H1 (cell line): Measurements from ENCODE around the gene LLPH. TPM values are rescaled to one million over a fixed set of nuclear protein-coding genes. Genes with fewer than 3 reads are reported as not detected.

Experiments used
- CTCF ChIA-PET: fragments of 300-600 bp; sonication (Branson Sonifier 250); formaldehyde crosslinking; loops from one replicate; lab custom pipeline; 2021; ENCODE audit not compliant: partially characterized antibody; lab: Charles Lee
- POLR2A ChIA-PET: fragments of 300-600 bp; sonication (Branson Sonifier 250); formaldehyde crosslinking; loops from one replicate; lab custom pipeline; 2021; ENCODE audit warnings: inconsistent platforms; ENCODE audit not compliant: partially characterized antibody; lab: Charles Lee
- DNase-seq, 2 experiments: peaks; one replicate each; pipeline versions ENCODE4 v3.0.0 to v3.0.0-alpha.2; 2010 to 2022; ENCODE audit warnings: low spot score in 2 of 2, low read depth in 1 of 2, mixed read lengths in 1 of 2
- FAIRE-seq: peaks from 2 replicates; lab custom pipeline; 2011; peaks lifted over from hg19 to GRCh38; lab: Jason Lieb, UNC
- H2AFZ ChIP-seq: 2 replicates; pipeline ENCODE4 v1.8.1; 2012; ENCODE audit warnings: low read length, inconsistent platforms
- H2AK5ac ChIP-seq: 2 replicates; pipeline ENCODE4 v1.6.1; 2013; ENCODE audit warnings: low read depth, low read length
- H2BK120ac ChIP-seq: replicated peaks from 2 replicates; pipeline ENCODE3; 2013; ENCODE audit warnings: low read depth, low read length, inconsistent platforms
- H2BK12ac ChIP-seq: 2 replicates; pipeline ENCODE4 v1.6.1; 2013; ENCODE audit warnings: low read depth, low read length
- H2BK15ac ChIP-seq: 2 replicates; pipeline ENCODE4 v1.6.1; 2013; ENCODE audit warnings: low read length
- H2BK20ac ChIP-seq: 2 replicates; pipeline ENCODE4 v1.6.1; 2013; ENCODE audit warnings: low read length
- H2BK5ac ChIP-seq: 2 replicates; pipeline ENCODE4 v1.6.1; 2013; ENCODE audit warnings: low read depth, low read length
- H3K14ac ChIP-seq: 2 replicates; pipeline ENCODE4 v1.6.1; 2013; ENCODE audit warnings: inconsistent platforms; ENCODE audit not compliant: insufficient read length
- H3K18ac ChIP-seq: 2 replicates; pipeline ENCODE4 v1.6.1; 2013; ENCODE audit warnings: low read length; ENCODE audit errors: extremely low read depth
- H3K23ac ChIP-seq: 2 replicates; pipeline ENCODE4 v1.6.1; 2013; ENCODE audit warnings: inconsistent platforms; ENCODE audit not compliant: insufficient read length
- H3K23me2 ChIP-seq: 2 replicates; pipeline ENCODE4 v1.6.1; 2013; ENCODE audit warnings: low read depth, low read length
- H3K27ac ChIP-seq: 2 replicates; pipeline ENCODE4 v1.6.1; 2011; ENCODE audit warnings: low read depth, low read length, inconsistent platforms
- H3K27me3 ChIP-seq, 4 experiments: replicated peaks in 1 of 4; 1 replicate in 1 of 4; 2 replicates in 3 of 4; pipeline versions ENCODE4 v1.6.1 to v1.8.1; 2011 to 2013; ENCODE audit warnings: low read length in 3 of 4, mild to moderate bottlenecking in 3 of 4, inconsistent platforms in 2 of 4, mixed read lengths in 2 of 4, moderate library complexity in 1 of 4; ENCODE audit not compliant: control insufficient read depth in 3 of 4, insufficient read depth in 3 of 4; ENCODE audit errors: extremely low read depth in 1 of 4
- H3K36me3 ChIP-seq, 4 experiments: 2 replicates each; pipeline versions ENCODE4 v1.6.1 to v1.8.1; 2011 to 2013; ENCODE audit warnings: mild to moderate bottlenecking in 4 of 4, low read length in 3 of 4, moderate library complexity in 2 of 4, control low read depth in 1 of 4, inconsistent platforms in 1 of 4; ENCODE audit not compliant: insufficient read depth in 4 of 4, control insufficient read depth in 2 of 4
- H3K4ac ChIP-seq: replicated peaks from 2 replicates; pipeline ENCODE3; 2013; ENCODE audit warnings: low read length, low read depth, mixed read lengths, inconsistent platforms; ENCODE audit not compliant: insufficient read length
- H3K4me1 ChIP-seq, 4 experiments: replicated peaks in 1 of 4; 1 replicate in 1 of 4; 2 replicates in 3 of 4; pipeline versions ENCODE4 v1.6.1 to v1.8.1; 2011 to 2013; ENCODE audit warnings: low read length in 3 of 4, inconsistent platforms in 2 of 4, mixed read lengths in 1 of 4; ENCODE audit not compliant: insufficient read depth in 4 of 4, control insufficient read depth in 3 of 4
- H3K4me2 ChIP-seq, 2 experiments: 2 replicates each; pipeline versions ENCODE4 v1.6.1 to v1.8.1; 2011 to 2013; ENCODE audit warnings: low read depth in 2 of 2, low read length in 2 of 2, control low read depth in 1 of 2, inconsistent platforms in 1 of 2, mild to moderate bottlenecking in 1 of 2; ENCODE audit not compliant: insufficient read depth in 1 of 2
- H3K4me3 ChIP-seq, 4 experiments: fragments of 200-600, 300-600 bp in 1 of 4; sonication (generic), shearing (Covaris generic), sonication (Bioruptor Twin) in 1 of 4; 2 replicates each; pipeline versions ENCODE4 v1.5.1 to v1.8.1; 2011 to 2016; ENCODE audit warnings: low read length in 4 of 4, low read depth in 3 of 4, control low read depth in 2 of 4, inconsistent platforms in 2 of 4, mild to moderate bottlenecking in 2 of 4, mixed read lengths in 1 of 4, moderate library complexity in 1 of 4; ENCODE audit not compliant: insufficient read depth in 2 of 4; ENCODE audit errors: extremely low read depth in 1 of 4
- H3K56ac ChIP-seq: replicated peaks from 2 replicates; pipeline ENCODE3; 2013; ENCODE audit warnings: low read depth, mild to moderate bottlenecking, mixed read lengths, low read length, inconsistent platforms; ENCODE audit not compliant: insufficient read length
- H3K79me1 ChIP-seq: 2 replicates; pipeline ENCODE4 v1.6.1; 2013; ENCODE audit warnings: low read depth, low read length, control low read depth
- H3K79me2 ChIP-seq, 2 experiments: 2 replicates each; pipeline versions ENCODE4 v1.6.1 to v1.8.1; 2012 to 2013; ENCODE audit warnings: low read length in 2 of 2, mild to moderate bottlenecking in 2 of 2, inconsistent platforms in 1 of 2; ENCODE audit not compliant: insufficient read depth in 2 of 2, control insufficient read depth in 1 of 2
- H3K9ac ChIP-seq, 4 experiments: replicated peaks in 1 of 4; 1 replicate in 1 of 4; 2 replicates in 3 of 4; pipeline versions ENCODE4 v1.6.1 to v1.8.1; 2011 to 2013; ENCODE audit warnings: low read depth in 3 of 4, low read length in 3 of 4, control low read depth in 2 of 4, mild to moderate bottlenecking in 2 of 4, moderate library complexity in 2 of 4, inconsistent platforms in 1 of 4; ENCODE audit errors: extremely low read depth in 1 of 4
- H3K9me3 ChIP-seq, 2 experiments: 2 replicates each; pipeline versions ENCODE4 v1.6.1 to v1.8.1; 2012 to 2013; ENCODE audit warnings: mild to moderate bottlenecking in 2 of 2, moderate library complexity in 2 of 2, control low read depth in 1 of 2, inconsistent platforms in 1 of 2, low read depth in 1 of 2, low read length in 1 of 2, mixed read lengths in 1 of 2; ENCODE audit not compliant: insufficient read depth in 2 of 2
- H4K20me1 ChIP-seq, 2 experiments: replicated peaks in 1 of 2; 2 replicates each; pipeline versions ENCODE3 to v1.8.1; 2011 to 2013; ENCODE audit warnings: inconsistent platforms in 2 of 2, low read length in 2 of 2, mild to moderate bottlenecking in 1 of 2; ENCODE audit not compliant: insufficient read depth in 2 of 2, control insufficient read depth in 1 of 2
- H4K5ac ChIP-seq: 2 replicates; pipeline ENCODE4 v1.6.1; 2013; ENCODE audit warnings: low read length, low read depth, mixed read lengths, inconsistent platforms; ENCODE audit not compliant: insufficient read length
- H4K8ac ChIP-seq: 2 replicates; pipeline ENCODE4 v1.8.0; 2013; ENCODE audit warnings: mild to moderate bottlenecking, moderate library complexity, low read length, inconsistent platforms; ENCODE audit not compliant: insufficient read depth; ENCODE audit errors: extremely low read depth
- H4K91ac ChIP-seq: replicated peaks from 2 replicates; pipeline ENCODE3; 2013; ENCODE audit warnings: low read length, mixed read lengths, inconsistent platforms; ENCODE audit not compliant: insufficient read length
- BACH1 ChIP-seq: IDR thresholded peaks from 2 replicates; pipeline ENCODE4 v1.6.1; 2012; ENCODE audit warnings: low read length, improper control_type of control experiment
- EP300 ChIP-seq, 2 experiments: IDR thresholded peaks; 1 replicate in 1 of 2; 2 replicates in 1 of 2; pipeline ENCODE4 v1.6.1; 2011 to 2012; ENCODE audit warnings: low read depth in 2 of 2, low read length in 2 of 2, mild to moderate bottlenecking in 2 of 2, borderline replicate concordance in 1 of 2, inconsistent platforms in 1 of 2, moderate library complexity in 1 of 2
- SP1 ChIP-seq: IDR thresholded peaks from 2 replicates; pipeline ENCODE4 v1.6.1; 2011; ENCODE audit warnings: low read depth, low read length
- SUZ12 ChIP-seq: fragments of 200-600 bp; sonication (generic); IDR thresholded peaks from 2 replicates; pipeline ENCODE4 v1.6.1; 2012; ENCODE audit warnings: mild to moderate bottlenecking, inconsistent platforms, low read length, moderate library complexity, mixed read lengths
- TEAD4 ChIP-seq: IDR thresholded peaks from 2 replicates; pipeline ENCODE4 v1.6.1; 2012; ENCODE audit warnings: low read depth, low read length, inconsistent platforms, mixed read lengths
- polyA plus RNA-seq, 7 experiments: library from polyadenylated mRNA; depleted of rRNA in 3 of 7; stranded (reverse) in 5 of 7; unstranded in 2 of 7; fragments of >200 nt in 5 of 7; fragments of 200-250 nt in 2 of 7; gene quantifications; 1 replicate in 5 of 7; 2 replicates in 1 of 7; 4 replicates in 1 of 7; pipeline versions ENCODE4 v1.2.1 to v1.2.3, GENCODE V29; 2011 to 2013; ENCODE audit warnings: missing spikeins in 2 of 7, mixed read lengths in 2 of 7
- total RNA-seq: library from RNA; stranded (reverse); fragmentation: NEBNext Ultra II Directional; extraction: Animal tissue kit (Norgen Biotek cat#: 25700); gene quantifications from 2 replicates; pipeline ENCODE4 v1.2.1, GENCODE V29; 2021
- TF ChIP-seq, protein P1 (sequence below): IDR thresholded peaks from 2 replicates; pipeline ENCODE4 v1.6.1; 2011; ENCODE audit warnings: low read depth, mild to moderate bottlenecking, low read length; ENCODE audit not compliant: insufficient read depth

LLPH gene
- total and polyA plus RNA-seq, 2 of the 8 experiments (the other 6 are each of a cell fraction or from before 2014, with no cell fraction given) = 2.3 to 31.3 TPM

DNA sequence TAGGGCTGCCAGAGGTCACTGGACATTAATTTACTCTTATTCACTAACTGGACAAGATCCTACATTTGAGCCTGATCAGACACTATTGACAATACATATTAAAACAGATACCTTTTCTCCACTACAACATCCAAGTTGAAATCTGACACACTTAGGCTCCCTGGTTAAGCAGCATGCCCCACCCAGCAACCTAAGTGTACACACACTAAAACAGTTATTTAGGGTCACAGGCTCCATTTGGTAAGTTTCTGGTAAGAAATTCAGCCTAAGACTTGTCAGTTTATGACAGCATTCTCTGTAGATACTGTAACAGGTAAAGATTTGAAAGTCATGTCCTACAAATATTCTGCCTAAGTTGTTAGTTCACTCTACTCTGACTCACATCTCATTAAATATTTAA, 12.3 kb upstream of the LLPH start:
- peaks cover 10 to 12% of the 10 kb centered on the region in 2 experiments; a peak in 3 of 4 replicates for H3K9me3 ChIP-seq
- no peak overlapping the region for H2BK20ac ChIP-seq
- FAIRE-seq = no peak
- H3K4me1 ChIP-seq = no peaks in the 10 kb centered on the region
- no peaks in the 10 kb centered on the region for H3K79me1 ChIP-seq
- no peak overlapping the region for H4K91ac ChIP-seq
- no peak overlapping the region for H3K4ac ChIP-seq
- H3K23ac ChIP-seq = no peak overlapping the region
- no peak overlapping the region for H2BK15ac ChIP-seq
- no peak overlapping the region for H2BK5ac ChIP-seq
- no peak overlapping the region for H3K4me3 ChIP-seq
- TF ChIP-seq BACH1 = no peak
- no peak for TF ChIP-seq SP1
- no peak for TF ChIP-seq SUZ12
- TF ChIP-seq EP300 (IDR thresholded peaks at IDR 0.05; ENCODE audit: borderline replicate concordance in 1 of 2, low read depth in 2 of 2, low read length in 2 of 2) = no peak
- no peak for TF ChIP-seq TEAD4
- TF ChIP-seq, protein P1, sequence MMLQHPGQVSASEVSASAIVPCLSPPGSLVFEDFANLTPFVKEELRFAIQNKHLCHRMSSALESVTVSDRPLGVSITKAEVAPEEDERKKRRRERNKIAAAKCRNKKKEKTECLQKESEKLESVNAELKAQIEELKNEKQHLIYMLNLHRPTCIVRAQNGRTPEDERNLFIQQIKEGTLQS = no peak
- H2BK120ac ChIP-seq = no peak overlapping the region
- no peak overlapping the region for H2AK5ac ChIP-seq
- H4K8ac ChIP-seq = no peak overlapping the region
- DNase-seq = no peak
- H3K9ac ChIP-seq = no peak overlapping the region
- H3K79me2 ChIP-seq = no peaks in the 10 kb centered on the region
- no peak overlapping the region for H3K14ac ChIP-seq
- no peak overlapping the region for H3K56ac ChIP-seq
- no peak overlapping the region for H3K4me2 ChIP-seq
- H2BK12ac ChIP-seq = no peak overlapping the region
- H3K27me3 ChIP-seq = no peaks in the 10 kb centered on the region
- H3K36me3 ChIP-seq = peaks cover 0 to 11% (median 6%) of the 10 kb centered on the region in 4 experiments; a peak in 4 of 8 replicates
- CTCF ChIA-PET = interaction anchor here (0.7 kb wide), 1 partner anchor 1322 kb away, joined by 3 read pairs; no protein-coding TSS in a partner anchor
- POLR2A ChIA-PET = no interaction called here
- no peak overlapping the region for H3K27ac ChIP-seq
- H2AFZ ChIP-seq = no peak overlapping the region
- H4K20me1 ChIP-seq = no peaks in the 10 kb centered on the region
- no peaks in the 10 kb centered on the region for H3K23me2 ChIP-seq
- H3K18ac ChIP-seq = no peak overlapping the region
- H4K5ac ChIP-seq = no peak overlapping the region
